GM19455 (cell line): ENCODE data around the gene PRR4.

ENCODE experiments used
- ATAC-seq: cut with Tn5 transposase; IDR thresholded peaks from one replicate; pipeline ENCODE4 v1.9.1; 2021; ENCODE audit not compliant: unreplicated experiment

The PRR4 gene

GRCh38 chr12:10802587-10802986 lies 46.7 kb downstream of the PRR4 start, which contains the start of gene TAS2R7:
TSS of gene TAS2R7 (minus strand) at chr12:10802627. CDS start at chr12:10802570, 57 bp downstream.
- no peak for ATAC-seq

GRCh38 chr12:10801741-10802140 lies 47.5 kb downstream of the PRR4 start:
- ATAC-seq, result no peak
